Measurements from ENCODE around the gene ZNF700. TPM values are rescaled to one million over a fixed set of nuclear protein-coding genes. Genes with fewer than 3 reads are reported as not detected.
A peak's percentile ranks its signal among the peaks of the same experiment; 100 is the strongest.

The ZNF700 gene
- polyA plus RNA-seq, 1 donor from 2014 or later = 35.9 TPM

- no peaks in the 10 kb centered on the region for H3F3A ChIP-seq (ENCODE audit: insufficient read depth, low read length, poor library complexity, severe bottlenecking)
- no peaks in the 10 kb centered on the region for H3K36me3 ChIP-seq (ENCODE audit: insufficient read depth, low read length)
- H3K9ac ChIP-seq (ENCODE audit: low read length) = peak within 1 kb of the TSS; percentile 89
- H3K9me3 ChIP-seq (ENCODE audit: low read length) = no peaks in the 10 kb centered on the region
- peak within 1 kb of the TSS; percentile 79 for H3K4me2 ChIP-seq (ENCODE audit: low read length)
- no peaks in the 10 kb centered on the region for H4K20me1 ChIP-seq (ENCODE audit: insufficient read depth)
- H3K27me3 ChIP-seq (ENCODE audit: insufficient read depth, low read depth, low read length) = no peaks in the 10 kb centered on the region
- peak within 1 kb of the TSS; percentile 85 for H3K4me3 ChIP-seq (ENCODE audit: low read length)
- TF ChIP-seq EZH2 (IDR thresholded peaks at IDR 0.05; ENCODE audit: borderline replicate concordance, insufficient read depth, low read length, poor library complexity, severe bottlenecking) = no peak
- no peak for TF ChIP-seq SMC3 (conservative IDR thresholded peaks at IDR 0.05; ENCODE audit: poor library complexity)
- peak; percentile 55 for TF ChIP-seq MXI1 (conservative IDR thresholded peaks at IDR 0.05; ENCODE audit: poor library complexity, severe bottlenecking)
- TF ChIP-seq TAF1 (IDR thresholded peaks at IDR 0.05; ENCODE audit: low read depth) = peak; percentile 92
- peak; percentile 87 for TF ChIP-seq POLR2AphosphoS5 (IDR thresholded peaks at IDR 0.05)
- peak; percentile 17 for TF ChIP-seq EP300 (conservative IDR thresholded peaks at IDR 0.05; ENCODE audit: poor library complexity, severe bottlenecking)
- TF ChIP-seq REST (IDR thresholded peaks at IDR 0.05; ENCODE audit: borderline replicate concordance) = peak; percentile 86
- TF ChIP-seq CTCF (IDR thresholded peaks at IDR 0.05; ENCODE audit: poor library complexity, severe bottlenecking) = no peak
- no peak for TF ChIP-seq RAD21 (conservative IDR thresholded peaks at IDR 0.05)
- peak within 1 kb of the TSS; percentile 91 for H3K27ac ChIP-seq (ENCODE audit: low read length)
- H3K9me2 ChIP-seq (ENCODE audit: insufficient read depth, low read length) = no peaks in the 10 kb centered on the region
- peaks cover 5% of the 10 kb centered on the region for H3K79me2 ChIP-seq (replicated peaks; ENCODE audit: insufficient read depth, low read length)
- H2AFZ ChIP-seq (ENCODE audit: low read depth, low read length) = peak within 1 kb of the TSS; percentile 70
These were observed 40.1 kb downstream of the ZNF700 start, which contains the start of gene ZNF763 for GRCh38 chr19:11964858-11965645. TSS of gene ZNF763 (plus strand) at chr19:11965040. CDS start at chr19:11965209, 169 bp downstream.

- no peak overlapping the region for H2AFZ ChIP-seq (ENCODE audit: low read depth, low read length)
- no peaks in the 10 kb centered on the region for H3F3A ChIP-seq (ENCODE audit: insufficient read depth, low read length, poor library complexity, severe bottlenecking)
- TF ChIP-seq SMC3 (conservative IDR thresholded peaks at IDR 0.05; ENCODE audit: poor library complexity) (no peak), CTCF (IDR thresholded peaks at IDR 0.05; ENCODE audit: poor library complexity, severe bottlenecking) (no peak)
- H3K9me3 ChIP-seq (ENCODE audit: low read length) = peaks cover 4% of the 10 kb centered on the region
- no peak overlapping the region for H3K4me2 ChIP-seq (ENCODE audit: low read length)
- no peak overlapping the region for H3K9ac ChIP-seq (ENCODE audit: low read length)
- no peak overlapping the region for H3K27ac ChIP-seq (ENCODE audit: low read length)
- no peaks in the 10 kb centered on the region for H3K27me3 ChIP-seq (ENCODE audit: insufficient read depth, low read depth, low read length)
- peaks cover 5% of the 10 kb centered on the region for H3K79me2 ChIP-seq (replicated peaks; ENCODE audit: insufficient read depth, low read length)
- no peak overlapping the region for H3K4me3 ChIP-seq (ENCODE audit: low read length)
- H3K36me3 ChIP-seq (ENCODE audit: insufficient read depth, low read length) = no peaks in the 10 kb centered on the region
- no peaks in the 10 kb centered on the region for H4K20me1 ChIP-seq (ENCODE audit: insufficient read depth)
- no peaks in the 10 kb centered on the region for H3K9me2 ChIP-seq (ENCODE audit: insufficient read depth, low read length)
These were observed 45.3 kb downstream of the ZNF700 start for GRCh38 chr19:11970174-11970573.

Data from neural cell (in vitro differentiated cells).